ENCODE results near the gene COL6A3.

Gene COL6A3

DNA sequence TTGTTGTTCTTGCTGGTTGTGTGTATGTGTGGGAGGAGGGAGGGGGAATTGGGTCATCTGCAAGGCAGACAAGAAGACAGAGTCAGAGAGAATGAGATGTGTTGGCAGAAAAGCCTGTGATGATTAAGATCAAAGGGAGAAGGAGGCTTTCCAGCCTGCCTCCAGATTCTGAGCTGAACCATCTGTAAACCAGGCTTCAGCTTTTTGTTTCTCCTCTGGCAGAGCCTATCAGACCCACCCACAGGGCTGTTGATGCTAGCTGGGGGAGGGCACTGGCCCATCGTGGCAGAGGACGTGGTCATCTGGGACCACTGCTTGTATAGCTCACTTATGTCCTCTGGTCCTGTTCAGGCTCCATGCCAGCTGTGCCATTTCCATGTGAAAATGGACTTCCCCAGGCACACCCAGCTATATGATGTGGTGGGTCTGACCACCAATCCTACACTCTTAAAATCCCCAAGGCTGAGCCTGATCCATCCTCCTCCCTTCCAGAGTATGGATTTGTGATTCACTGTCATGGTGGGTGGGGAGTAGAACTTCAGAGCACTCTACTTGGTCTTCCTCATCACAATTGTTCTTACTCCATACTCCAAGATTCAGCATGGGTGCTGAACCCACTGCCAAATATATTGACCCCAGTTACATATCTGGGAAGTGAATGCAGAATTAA is 27.8 kb upstream of the COL6A3 start:
- DNase-seq: no peak

DNA sequence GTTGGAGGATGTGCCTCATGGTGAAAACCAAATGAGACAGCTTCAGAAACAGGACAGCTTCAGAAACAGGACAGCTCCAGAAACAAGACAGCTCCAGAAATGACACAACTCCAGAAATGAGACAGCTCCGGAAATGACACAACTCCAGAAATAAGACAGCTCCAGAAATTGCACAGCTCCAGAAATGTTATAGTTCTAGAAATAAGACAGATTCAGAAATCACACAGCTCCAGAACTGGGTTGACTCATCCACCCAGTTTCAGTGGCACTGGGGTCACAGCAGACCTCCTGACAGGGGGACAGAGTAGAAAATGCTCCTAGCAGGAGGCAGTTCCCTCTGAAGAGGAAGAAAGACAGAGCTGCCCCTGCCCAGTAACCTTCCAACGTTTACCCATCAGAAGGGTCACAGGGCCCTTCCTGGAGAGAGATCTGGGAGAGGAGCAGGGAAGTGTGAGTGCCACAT is 26.9 kb upstream of the COL6A3 start:
- DNase-seq: no peak

DNA sequence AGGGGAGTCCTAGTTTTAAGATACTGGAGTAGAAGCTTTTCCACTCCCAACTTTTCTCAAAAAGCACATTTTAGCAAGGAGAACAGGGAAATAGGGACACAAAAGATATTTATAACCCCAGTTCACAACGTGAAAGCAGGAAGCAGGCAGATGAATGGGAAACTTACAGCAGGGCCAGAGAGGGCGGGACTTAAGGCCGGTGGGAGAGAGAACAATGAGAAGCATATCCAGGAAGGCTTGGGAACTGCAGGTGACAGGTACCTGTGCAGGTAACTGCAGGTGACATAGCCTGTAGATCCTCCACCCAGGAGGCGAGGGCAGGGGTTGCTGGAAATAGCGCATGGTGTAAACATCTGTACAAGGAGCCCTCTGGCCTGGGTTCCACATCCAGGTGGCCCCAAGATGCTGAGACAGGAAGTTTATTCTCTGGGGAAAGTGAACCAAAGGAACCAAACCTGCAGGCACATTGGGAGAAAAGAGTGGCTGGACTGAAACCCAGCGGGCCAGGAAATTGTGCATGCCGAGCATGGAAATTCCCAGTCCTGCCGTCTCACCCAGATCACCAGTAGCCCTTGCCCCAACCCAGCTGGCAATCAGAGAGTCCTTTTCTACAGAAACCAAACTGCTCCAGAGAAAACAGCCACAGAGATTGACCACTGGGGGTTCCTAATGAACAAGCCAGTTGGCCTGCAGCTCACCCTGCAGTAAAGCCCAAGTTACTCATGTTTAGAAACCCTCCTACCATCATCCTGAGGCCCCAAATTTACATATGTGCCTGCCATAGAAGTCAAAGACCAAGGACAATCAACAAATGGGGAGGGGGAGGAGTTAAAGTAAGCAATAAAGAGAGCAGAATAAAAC is 24.3 kb upstream of the COL6A3 start:
- DNase-seq: no peak

DNA sequence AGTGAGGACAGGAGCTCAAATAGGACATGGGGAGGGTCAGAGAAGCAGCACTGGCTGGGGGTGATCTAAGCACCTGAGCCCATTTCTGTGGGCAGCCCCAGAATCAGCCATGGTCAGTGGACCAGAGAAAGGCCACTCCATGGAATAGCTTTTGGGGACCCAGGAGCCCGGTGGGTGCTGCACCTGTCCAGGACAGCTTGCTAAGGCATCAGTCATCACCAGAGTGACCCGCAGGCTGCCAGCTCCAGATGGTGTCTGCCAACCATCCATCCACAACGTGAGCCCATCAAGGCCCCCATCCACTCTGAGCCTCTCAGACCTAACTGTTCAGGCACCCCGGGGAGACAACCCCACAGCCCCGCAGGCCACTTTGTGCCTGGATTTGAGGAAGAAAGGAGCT is 23.6 kb upstream of the COL6A3 start:
- no peak for DNase-seq

DNA sequence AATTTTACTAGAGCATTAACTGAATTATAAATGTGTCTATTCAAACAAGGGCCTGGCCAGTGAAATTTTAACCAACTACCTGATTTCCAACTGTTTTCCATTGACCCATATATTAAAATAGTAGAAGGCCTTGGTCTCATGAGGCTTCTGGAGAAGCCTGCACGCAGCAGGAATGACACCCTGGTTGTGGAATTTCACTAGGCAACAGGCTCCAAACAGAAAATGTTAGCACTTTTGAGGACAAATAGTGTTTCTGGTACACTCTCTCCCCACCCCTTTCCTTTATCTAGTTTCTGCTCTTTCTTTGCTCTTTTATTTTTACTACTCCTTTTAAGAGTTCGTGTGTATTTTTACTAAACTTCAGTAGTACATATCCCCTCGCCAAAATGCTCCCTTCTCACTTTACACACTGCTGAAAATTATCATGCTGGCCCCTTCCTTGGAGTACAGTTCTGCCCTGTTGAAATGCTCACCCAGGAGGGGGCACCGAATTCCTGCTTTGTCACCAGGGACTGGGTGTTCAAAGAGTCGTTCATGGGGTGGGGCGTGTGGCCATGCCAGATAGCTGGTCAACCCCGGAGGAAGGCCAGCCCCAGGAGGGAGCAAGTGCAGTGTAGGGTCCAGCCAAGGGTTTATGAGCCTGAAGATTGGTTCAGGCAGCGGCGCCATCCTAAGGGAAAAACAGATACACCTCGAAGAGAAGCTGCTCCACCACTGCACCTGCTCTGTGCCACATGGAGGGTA is 22.1 kb upstream of the COL6A3 start:
- DNase-seq: no peak

DNA sequence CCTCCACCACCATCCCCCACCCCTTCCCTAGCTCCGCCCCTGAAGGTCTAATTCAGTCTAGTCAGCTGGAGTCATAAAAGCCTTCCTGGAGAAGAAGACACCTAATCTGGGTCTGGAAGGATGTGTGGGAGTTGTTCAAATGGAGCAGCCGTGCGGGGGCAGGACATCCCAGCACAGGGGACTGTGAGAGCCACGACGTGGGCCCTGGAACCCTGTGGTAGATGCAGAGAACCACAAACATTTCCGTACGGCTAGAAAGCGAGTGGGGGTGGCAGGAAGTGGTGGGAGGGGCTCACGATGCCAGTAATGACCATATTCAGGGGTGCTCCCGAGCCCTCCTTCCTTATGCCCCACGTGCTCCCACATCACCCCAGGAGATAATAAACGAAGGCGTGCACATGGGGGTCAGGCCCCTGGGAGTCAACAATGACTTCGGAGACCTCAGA is 20.9 kb upstream of the COL6A3 start:
- DNase-seq: no peak

DNA sequence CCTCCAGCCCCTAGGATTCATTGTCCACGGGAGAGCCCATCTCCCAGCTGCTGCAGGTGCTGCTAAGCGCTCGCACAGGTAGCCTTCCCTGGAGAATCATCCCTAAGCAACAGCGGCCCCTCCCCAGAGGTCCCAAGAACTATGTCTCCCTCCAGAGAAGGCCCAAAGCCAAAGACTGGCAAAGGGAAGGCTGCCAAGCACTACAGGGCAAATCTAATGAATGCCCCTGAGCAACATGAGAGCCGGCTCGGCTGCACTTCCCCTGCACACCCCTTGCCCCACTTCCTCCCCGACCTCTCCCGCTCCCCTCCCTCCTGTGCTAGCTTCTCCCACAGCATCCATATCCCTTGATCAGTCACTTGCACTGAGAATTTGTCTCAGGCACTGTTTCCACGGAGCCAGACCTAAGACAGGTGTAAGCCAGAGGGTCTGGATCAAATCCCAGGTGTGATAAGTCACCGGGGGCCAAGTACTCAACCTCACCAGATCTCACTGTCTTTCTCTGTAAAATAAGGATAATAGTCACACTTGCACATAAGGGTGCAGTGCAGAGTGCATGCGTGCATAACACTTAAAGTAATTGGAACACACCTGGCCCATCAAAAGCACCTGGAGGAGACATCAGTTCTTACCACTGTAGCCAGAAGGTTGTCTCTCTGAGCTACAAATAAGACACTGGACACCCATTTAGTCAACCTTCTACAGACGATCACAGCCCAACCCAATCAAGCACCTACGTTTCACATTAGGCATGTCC is 20.1 kb upstream of the COL6A3 start:
- DNase-seq: no peak

DNA sequence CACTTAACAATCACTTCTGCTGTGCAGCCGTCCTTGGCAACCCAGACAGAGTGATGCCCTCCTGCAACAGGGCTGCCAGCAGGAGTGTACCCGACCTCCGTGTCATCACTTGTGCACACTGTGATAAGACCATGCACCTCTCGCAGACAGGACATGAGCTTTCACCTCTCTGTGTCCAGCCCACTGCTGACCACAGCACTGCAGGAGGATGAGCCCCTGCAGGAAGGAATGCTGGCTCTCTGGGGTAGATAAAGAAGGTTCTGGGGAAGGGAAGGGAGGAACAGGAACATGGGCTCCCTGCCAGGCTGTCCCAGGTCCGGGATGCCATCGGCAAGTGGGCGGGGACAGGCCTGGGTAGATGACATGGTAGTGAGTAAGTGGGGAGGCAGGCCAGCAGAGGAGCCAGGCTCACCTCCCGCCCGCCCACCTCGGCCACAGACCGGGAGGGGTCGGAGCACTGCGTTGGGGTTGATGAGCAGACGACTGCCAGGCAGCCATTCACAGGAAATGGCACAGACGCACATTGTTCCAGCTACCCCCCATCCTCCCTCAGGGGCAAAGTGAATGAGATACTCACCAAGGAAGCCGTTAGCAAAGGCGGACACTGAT is 18.6 kb upstream of the COL6A3 start:
- DNase-seq: no peak

DNA sequence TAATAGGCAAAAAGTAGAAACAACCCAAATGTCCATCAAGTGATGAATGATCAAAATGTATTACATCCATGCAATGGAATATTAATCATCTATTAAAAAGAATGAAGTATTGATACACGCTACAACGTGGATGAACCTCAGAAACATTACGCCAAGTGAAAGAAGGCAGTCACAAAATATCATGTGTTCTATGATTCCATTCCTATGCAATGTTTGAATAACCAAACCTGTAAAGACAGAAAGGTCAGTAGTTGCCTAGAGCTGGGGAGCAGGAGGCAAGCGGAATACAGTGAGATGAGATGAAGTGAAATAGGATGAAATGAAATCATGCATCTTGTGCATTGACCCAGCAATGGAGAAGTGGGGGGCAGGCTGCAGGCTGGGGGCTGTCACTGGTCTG is 17.9 kb upstream of the COL6A3 start:
- DNase-seq: no peak

DNA sequence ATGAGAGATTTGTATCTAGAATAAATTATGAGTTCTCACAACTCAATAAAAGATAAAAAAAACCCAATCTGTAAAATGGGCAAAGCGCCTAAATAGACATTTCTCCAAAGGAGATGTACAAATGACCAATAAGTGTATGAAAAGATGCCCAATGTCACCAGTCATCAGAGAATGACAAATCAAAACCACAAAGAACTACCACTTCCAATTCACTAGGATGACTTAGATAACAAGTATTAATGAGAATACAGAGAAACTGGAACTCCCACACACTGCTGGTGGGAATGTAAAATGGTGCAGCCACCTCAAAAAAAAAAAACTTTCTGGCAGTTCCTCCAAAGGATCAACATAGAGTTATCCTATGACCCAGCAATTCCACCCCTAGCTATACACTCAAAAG is 17.4 kb upstream of the COL6A3 start:
- DNase-seq: no peak

DNA sequence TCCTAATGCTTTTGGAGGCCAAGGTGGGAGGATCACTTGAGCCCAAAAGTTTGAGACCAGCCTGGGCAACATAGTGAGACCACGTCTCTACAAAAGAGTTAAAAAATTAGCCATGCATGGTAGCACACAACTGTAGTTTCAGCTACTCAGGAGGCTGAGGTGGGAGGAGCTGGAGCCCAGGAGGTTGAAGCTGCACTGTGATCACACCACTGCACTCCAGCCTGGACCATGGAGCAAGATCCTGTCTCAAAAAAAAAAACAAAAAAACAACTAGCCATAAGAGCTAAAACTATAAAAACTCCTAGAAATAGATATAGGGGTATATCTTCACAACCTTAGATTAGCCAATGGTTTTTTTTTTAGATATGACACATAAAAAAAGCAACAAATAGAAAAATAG is 16.9 kb upstream of the COL6A3 start:
- DNase-seq: no peak

DNA sequence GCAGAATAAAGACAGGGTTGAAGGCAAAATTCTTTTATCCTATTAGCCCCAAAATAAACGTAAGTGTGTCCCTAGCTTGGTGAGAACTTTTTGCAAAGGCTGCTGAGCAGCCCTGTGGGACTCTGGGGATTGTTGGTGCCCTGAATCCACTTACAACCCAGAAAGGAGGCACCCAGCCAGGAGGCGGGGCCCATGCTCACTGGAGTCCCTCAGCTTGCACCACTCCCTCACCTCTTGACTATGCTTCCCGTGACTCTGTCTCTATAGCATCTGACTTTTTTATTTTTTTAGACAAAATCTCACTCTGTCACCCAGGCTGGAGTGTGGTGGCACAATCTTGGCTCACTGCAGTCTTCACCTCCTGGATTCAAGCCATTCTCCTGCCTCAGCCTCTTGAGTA is 15.8 kb upstream of the COL6A3 start:
- DNase-seq: no peak

DNA sequence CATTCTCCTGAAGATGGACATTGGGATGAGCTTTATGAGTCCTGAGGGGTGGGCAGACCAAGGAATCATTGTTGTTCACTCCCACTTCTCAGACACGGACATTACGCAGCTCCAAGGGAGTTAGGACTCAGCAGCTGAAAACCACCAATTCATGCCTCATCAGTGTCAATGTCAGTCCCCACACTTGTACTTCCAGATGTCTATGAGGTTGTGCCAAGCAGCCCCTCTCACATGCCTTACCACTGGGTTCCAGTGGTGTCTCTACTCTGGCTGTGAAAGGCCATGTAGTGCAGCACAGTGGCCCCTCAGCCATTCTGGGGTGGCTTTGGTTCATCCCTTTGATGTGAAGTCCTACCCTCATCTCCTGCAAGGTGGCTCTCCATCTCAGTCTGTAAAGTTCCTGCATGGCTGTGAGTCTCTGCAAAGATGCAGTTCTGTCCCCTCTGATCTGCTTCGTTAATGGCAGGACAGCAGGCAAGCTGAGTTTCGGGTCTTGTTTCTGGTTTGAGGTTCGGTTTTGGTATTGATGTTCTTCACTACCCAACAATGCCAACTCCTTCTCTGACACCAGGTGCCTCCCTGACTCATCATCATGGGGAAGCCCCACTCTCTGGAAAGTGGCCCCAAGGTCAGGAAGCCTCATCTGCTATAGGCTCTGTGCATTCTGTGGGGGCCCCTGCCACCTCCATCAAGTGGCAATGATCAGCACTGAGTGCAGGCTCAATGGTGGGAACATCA is 14.0 kb upstream of the COL6A3 start:
- DNase-seq: no peak

DNA sequence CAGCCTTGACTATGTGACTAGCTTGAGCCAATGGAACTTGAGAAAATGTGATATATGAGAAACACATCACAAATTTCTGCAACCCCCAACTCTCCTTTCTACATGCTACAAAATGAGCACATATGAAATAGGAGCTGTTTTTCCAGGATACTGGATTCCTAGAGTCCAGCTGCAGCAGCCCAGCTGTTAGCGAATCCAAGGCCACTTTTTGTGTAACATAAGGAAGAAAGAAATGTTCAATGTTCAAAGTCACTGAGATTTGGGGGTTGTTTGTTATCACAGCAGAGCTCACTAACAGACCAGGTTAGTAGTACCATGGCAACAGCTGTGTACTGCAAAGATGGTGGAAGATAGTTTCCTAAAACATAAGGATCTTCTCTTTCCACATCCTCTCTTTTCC is 12.6 kb upstream of the COL6A3 start:
- DNase-seq: no peak

DNA sequence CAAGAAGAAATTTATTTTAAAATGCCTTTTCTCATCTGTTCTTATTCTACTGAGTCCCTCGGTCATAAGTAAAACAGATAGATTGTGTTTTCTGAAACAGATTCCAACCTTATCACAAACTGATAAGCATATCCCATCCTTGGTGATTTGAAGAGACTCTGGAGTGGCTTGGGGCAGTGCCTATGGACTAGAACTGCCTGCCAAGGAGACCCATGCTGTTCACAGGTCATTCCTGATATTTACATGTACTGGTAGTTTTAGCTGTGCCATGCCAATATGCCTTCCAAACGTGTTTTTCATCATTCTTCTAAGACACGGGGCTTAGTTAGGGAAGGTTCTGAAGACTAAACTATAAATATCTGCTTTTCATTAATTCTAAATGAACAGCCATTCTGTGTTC is 11.4 kb upstream of the COL6A3 start:
- DNase-seq: no peak

DNA sequence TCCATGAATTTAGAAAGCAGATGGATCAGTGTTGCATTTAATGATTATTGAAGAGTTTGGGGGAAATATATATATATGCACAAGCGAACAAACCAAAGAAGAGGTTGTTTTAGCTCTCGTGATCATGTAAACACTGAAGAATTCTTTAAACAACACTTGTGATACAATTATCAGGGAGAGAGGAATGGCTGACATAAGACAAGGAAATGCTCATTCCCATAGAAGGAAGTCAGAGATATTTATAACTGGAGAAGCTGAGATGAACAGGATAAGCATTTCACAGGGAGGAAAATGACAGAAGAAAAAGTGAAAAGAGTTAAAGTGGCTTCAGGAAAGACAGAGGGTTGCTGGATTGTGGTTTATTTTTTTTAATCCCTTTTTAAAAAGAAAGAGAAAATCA is 10.6 kb upstream of the COL6A3 start:
- no peak for DNase-seq

DNA sequence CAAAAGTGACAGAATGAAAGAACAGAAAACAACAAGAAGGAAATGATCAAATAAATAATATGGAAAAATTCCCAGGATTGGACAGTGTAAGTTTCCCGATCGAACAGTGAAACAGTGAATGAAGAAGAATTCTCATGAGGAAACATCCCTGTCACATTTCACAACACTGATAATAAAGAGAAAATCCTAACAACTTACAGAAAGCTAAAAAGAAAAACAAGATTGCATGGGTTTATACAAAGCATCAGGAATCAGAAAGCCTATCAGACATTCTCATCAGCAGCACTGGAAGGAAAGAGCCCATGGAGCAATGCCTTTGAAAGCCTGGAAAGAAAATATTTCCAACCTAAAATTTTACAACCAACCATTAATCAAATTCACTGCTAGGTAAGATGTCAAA is 9.9 kb upstream of the COL6A3 start:
- DNase-seq: no peak

DNA sequence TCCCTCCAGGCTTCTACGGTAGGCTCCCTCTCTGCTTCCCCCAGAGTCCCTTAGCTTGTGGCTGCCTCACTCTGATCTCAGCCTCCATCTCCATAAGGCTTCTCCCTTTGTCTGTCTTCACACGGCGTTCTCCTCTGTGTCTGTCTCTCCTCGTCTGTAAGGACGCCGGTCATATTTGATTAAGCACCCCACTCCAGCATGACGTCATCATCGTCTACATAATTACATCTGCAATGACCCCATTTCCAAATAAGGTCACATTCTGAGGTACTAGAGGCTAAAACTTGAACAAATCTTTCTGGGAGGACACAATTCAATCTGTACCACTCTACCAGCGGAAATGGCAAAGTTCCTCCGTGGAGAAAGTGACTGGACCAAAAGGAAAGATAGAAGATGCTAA is 8.3 kb upstream of the COL6A3 start:
- no peak for DNase-seq

DNA sequence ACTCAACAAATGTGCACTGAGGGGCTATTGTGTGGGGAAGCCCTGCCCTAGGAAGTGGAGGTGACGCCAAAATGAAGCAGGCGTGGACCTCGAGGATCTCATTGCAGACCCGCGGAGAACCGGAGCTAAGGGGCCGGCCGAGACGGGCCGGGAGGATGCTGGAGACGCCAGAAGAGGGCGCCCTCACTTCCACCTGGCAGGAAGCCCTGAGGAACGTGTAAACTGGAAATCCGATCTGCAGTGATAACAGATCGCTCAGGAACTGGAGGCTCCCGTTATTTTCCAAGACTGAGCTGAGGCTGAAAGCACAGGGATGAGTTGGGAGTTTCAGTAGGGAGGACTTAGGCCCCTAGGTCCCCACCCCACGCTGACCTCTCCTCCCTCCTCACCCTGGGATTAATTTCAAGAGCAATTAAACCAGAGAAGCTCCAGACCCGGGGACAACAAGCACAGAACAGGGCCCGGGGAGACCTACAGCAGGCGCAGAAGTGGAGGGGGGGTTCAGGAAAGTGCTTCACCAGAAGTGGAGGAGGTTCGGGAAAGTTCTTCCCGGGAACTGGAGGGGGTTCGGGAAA is 7.7 kb upstream of the COL6A3 start:
- peak; percentile 58 for DNase-seq

DNA sequence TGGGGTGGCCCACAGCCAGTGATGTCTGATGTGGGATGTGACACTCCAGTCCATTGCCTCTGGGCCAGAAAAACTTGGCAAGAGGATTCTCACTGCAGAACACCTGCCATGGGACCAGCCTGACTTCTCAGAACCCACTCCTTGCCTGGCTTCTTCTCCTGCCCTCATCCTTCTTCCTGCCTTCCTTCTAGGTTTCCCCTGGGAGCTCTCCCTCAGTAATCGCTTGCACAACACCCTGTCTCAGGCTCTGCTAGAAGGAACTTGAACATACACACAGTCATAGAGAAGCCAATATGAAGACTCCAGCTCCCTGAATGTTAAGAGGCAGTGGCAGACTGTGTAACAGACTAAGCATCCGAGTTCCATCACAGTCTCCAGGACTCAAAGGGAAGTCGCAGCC is 4.3 kb upstream of the COL6A3 start:
- DNase-seq: no peak

DNA sequence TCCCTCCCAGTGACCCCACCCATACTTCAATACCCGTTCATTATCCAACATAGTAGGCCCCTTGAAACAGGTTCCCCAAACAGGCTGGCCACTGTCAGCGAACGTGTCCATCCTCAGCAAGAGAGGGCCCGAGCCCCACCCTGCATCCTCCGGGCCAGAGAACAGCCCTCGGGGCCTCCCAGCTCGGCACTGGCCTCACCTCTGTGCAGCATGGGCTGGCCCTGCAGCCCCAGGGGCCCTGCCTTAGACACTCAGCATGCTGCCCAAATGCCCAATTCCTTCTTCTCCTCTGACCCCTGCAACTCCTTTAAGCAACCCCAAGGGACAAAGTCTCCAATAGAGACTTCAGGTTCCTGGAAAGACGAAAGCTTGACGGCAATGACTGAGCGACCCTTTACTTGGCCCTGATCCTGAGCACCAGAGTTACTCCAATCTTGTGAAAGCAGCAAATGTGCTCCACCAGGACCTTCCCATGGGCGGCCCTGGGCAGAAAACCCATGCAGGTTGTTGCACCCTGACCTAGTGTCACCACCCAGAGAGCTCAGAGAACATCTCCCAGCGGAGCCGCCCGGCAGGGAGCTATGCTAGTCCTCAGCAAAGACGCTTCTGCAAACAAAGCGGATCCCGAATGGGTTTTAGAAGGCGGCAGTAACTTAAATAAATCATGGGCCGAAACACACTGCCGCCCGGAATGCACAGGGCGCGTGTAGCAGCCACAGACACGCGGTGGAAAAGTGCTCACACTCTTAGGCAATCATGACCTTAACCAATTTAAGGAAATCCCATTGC is 782 bp downstream of the COL6A3 start:
- DNase-seq: no peak
